Measurements from ENCODE around the gene SLITRK5. TPM values are rescaled to one million over a fixed set of nuclear protein-coding genes. Genes with fewer than 3 reads are reported as not detected.
A peak's percentile ranks its signal among the peaks of the same experiment; 100 is the strongest.

The SLITRK5 gene, protein sequence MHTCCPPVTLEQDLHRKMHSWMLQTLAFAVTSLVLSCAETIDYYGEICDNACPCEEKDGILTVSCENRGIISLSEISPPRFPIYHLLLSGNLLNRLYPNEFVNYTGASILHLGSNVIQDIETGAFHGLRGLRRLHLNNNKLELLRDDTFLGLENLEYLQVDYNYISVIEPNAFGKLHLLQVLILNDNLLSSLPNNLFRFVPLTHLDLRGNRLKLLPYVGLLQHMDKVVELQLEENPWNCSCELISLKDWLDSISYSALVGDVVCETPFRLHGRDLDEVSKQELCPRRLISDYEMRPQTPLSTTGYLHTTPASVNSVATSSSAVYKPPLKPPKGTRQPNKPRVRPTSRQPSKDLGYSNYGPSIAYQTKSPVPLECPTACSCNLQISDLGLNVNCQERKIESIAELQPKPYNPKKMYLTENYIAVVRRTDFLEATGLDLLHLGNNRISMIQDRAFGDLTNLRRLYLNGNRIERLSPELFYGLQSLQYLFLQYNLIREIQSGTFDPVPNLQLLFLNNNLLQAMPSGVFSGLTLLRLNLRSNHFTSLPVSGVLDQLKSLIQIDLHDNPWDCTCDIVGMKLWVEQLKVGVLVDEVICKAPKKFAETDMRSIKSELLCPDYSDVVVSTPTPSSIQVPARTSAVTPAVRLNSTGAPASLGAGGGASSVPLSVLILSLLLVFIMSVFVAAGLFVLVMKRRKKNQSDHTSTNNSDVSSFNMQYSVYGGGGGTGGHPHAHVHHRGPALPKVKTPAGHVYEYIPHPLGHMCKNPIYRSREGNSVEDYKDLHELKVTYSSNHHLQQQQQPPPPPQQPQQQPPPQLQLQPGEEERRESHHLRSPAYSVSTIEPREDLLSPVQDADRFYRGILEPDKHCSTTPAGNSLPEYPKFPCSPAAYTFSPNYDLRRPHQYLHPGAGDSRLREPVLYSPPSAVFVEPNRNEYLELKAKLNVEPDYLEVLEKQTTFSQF
- total RNA-seq (under 1 TPM in 7 of 10 donors, not detected in 3; 0.02 to 0.07 (median 0.02) TPM), polyA plus RNA-seq (under 1 TPM; under 0.01 to 0.01 TPM)
- long read RNA-seq, donor 1 = 0 reads
- long read RNA-seq, donor 2 = 0 reads
- long read RNA-seq, donor 3 = 0 reads

DNA sequence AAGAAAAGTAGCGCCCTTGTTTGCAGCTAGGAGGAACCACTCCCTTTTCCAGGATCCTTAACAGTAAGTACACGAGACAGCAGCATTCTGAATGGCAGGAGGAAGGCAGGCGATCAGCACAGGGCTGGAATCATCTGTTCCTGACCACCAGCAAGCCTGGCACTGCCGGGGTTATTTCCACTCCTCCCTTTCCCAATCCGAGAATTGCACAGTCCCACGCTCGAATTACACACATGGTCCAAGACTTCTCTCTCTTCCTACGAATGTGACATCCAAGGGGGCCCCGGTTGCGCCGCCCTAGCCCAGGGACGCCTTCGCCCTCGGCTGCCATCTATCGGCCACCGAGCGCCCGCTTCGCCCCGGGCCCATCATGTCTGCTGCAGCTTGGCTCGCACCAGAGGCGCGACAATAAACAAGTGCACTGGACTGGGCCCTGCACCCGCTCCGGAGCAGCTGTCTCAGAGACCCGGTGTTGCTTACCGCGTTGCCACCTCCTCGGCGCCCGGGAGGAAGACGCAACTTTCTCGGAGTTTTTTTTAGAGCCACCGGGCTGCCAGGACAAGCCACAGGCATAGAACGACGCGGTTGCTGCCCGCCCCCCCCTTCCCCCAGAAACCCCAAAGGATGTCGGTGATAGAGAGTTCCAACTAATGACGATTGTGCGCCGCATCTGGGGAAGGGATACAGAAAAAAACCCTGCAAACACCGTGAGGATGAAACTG lies at the start of gene SLITRK5:
TSS of gene SLITRK5 (plus strand) at position 341 of the 722 bp plus-strand sequence. CDS start 4,018 bp downstream, outside the sequence.
- TF ChIP-seq, protein P1, sequence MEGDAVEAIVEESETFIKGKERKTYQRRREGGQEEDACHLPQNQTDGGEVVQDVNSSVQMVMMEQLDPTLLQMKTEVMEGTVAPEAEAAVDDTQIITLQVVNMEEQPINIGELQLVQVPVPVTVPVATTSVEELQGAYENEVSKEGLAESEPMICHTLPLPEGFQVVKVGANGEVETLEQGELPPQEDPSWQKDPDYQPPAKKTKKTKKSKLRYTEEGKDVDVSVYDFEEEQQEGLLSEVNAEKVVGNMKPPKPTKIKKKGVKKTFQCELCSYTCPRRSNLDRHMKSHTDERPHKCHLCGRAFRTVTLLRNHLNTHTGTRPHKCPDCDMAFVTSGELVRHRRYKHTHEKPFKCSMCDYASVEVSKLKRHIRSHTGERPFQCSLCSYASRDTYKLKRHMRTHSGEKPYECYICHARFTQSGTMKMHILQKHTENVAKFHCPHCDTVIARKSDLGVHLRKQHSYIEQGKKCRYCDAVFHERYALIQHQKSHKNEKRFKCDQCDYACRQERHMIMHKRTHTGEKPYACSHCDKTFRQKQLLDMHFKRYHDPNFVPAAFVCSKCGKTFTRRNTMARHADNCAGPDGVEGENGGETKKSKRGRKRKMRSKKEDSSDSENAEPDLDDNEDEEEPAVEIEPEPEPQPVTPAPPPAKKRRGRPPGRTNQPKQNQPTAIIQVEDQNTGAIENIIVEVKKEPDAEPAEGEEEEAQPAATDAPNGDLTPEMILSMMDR (IDR thresholded peaks at IDR 0.05) = peak; percentile 41 to 89 (median 72)
- ATAC-seq = peak; percentile 71 to 96 (median 92)
- Histone ChIP-seq H3K4me1 (peaks cover 0 to 33% (median 20%) of the 10 kb centered on the region in 9 donors), H3K27ac (no peak within 1 kb of the TSS), H3K36me3 (no peaks in the 10 kb centered on the region), H3K4me3 (peak within 1 kb of the TSS; percentile 26 to 60 (median 53)), H3K27me3 (peaks cover 10 to 86% (median 78%) of the 10 kb centered on the region in 7 donors), H3K9me3 (no peaks in the 10 kb centered on the region)
- peak; percentile 44 to 58 for DNase-seq
- WGBS, 2 donors = 0 to 1% methylated on average over 43 of the region's 43 CpGs
- intact Hi-C loops (cut with DNase I) = no loop called here

DNA sequence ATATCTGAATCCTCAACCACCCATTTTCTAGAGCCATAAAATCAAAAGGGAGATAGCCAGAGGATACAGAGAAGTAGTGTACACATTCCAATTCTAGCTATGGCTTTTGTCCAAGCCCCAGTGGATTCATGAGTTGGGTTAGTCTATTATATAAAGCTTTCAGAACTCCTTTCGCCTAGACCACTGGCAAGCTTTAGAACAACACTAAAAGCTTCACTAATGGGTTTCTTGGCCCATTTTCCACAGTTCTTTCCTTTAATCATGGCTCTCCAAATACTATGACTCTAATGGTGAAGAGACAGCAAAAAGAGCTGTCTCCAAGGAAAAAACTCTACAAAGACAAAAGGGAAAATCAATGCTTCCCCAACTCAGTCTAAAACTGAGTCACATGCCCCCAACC lies 48.2 kb upstream of the SLITRK5 start:
- H3K27me3 ChIP-seq = no peaks in the 10 kb centered on the region
- peaks cover 0 to 9% (median 0%) of the 10 kb centered on the region in 11 donors for H3K9me3 ChIP-seq
- TF ChIP-seq, protein P1 (IDR thresholded peaks at IDR 0.05) = no peak
- no peak overlapping the region for H3K4me3 ChIP-seq
- ATAC-seq (no peak), DNase-seq (no peak)
- intact Hi-C loops (cut with DNase I) = no loop called here
- no peaks in the 10 kb centered on the region for H3K4me1 ChIP-seq
- no peaks in the 10 kb centered on the region for H3K36me3 ChIP-seq
- 68 to 81% methylated on average over 1 of the region's 1 CpG for WGBS, 2 donors
- no peak overlapping the region for H3K27ac ChIP-seq

DNA sequence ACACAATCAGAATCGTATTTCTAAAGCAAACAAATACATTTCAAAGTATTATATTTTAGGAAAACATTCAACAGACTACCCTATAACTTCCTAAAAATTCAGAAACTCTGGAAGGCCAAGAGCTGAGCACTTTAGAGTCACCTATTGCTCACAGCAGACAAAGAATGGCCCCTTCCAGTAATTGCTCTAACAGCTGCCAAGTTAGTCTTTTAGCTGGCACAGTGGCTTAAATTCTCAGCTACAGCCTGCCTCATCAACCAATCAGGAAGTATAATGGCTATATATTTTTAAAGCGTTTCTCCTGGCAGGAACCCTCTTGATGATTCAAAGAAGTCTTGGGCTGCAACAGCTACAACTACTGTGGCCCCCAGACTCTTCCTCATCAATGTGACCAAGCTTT lies 14.9 kb upstream of the SLITRK5 start:
- WGBS, 2 donors = 3 to 12% methylated on average over 2 of the region's 2 CpGs
- no peaks in the 10 kb centered on the region for H3K9me3 ChIP-seq
- no peak for DNase-seq

More for the DNA sequence above, 14.9 kb upstream of the SLITRK5 start:
- H3K4me1 ChIP-seq = no peaks in the 10 kb centered on the region
- no peak overlapping the region for H3K4me3 ChIP-seq
- no peaks in the 10 kb centered on the region for H3K36me3 ChIP-seq
- peak in 1 of 8 donors; percentile 33 for ATAC-seq
- intact Hi-C loops (cut with DNase I) = no loop called here
- TF ChIP-seq, protein P1 (IDR thresholded peaks at IDR 0.05) = no peak
- no peak overlapping the region for H3K27ac ChIP-seq
- no peaks in the 10 kb centered on the region for H3K27me3 ChIP-seq
